NT2/D1 (cell line): ENCODE data around the gene TMF1.

Source experiments
- SUZ12 ChIP-seq: IDR thresholded peaks from 2 replicates; pipeline ENCODE4 v1.6.1; 2011; ENCODE audit not compliant: insufficient read length, insufficient read depth; ENCODE audit errors: extremely low read depth
- YY1 ChIP-seq: IDR thresholded peaks from 2 replicates; pipeline ENCODE4 v1.6.1; 2011; ENCODE audit not compliant: insufficient read length, insufficient read depth

DNA sequence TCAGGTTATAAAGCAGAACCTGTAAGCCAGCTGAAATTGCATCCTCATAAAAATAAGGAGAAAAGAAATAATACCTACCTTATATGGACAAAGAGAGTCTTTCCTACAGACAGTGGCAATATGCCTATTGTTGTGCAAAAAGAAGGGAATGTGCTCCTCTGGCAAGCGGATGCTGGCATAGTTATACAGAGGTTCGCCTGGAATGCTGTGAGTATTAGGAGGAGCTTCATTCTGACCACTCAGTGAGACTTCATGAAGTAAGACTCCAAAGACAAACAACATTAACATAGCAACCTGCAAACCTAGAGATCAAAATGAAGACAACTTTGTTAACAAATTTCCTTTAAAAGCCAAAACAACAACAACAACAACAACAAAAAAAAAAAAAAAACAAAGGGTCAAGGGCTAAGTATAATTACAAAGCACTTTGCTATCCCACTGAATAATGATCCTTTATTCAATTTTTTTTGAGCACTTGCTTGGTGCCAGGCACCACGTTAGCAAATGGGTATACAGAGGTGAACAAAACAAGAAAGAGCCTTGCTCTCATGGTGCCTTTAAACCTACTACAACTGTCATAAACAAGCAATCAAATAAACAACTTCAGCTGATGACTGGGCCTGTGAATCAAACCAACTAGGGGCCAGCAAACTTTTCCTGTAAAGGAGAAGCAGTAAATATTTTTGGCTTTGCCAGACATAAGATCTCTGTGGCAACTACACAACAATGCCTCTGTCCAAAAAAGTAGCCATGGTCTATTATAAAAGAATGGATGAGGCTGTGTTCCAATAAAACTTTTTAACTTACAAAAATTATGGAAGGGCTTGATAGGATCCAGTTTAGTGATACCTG lies 42.3 kb downstream of the TMF1 start:
- TF ChIP-seq SUZ12 (no peak), YY1 (no peak)
